ENCODE data around the gene L3MBTL2. TPM values are rescaled to one million over a fixed set of nuclear protein-coding genes. Genes with fewer than 3 reads are reported as not detected.

Gene L3MBTL2
- total RNA-seq, result 10 to 100 TPM; 24.3 to 26.5 TPM
- polyA plus RNA-seq (2013, experiment 1 of 2), result 19.3 TPM
- 15.4 TPM for polyA plus RNA-seq (2013, experiment 2 of 2)
- long read RNA-seq, experiment 1, partial matches to known transcripts, result 7 of 14 reads
- long read RNA-seq, experiment 1, other reads (novel, unspliced or antisense), result 5 of 14 reads
- long read RNA-seq, experiment 2, transcript L3MBTL2-201 (17 exons, 3,296 nt), result major isoform, 62 of 85 reads
- long read RNA-seq, experiment 2, partial matches to known transcripts, result 8 of 85 reads
- long read RNA-seq, experiment 2, other reads (novel, unspliced or antisense), result 13 of 85 reads
- long read RNA-seq, experiment 3, transcript L3MBTL2-201 (17 exons, 3,296 nt), result major isoform, 188 of 315 reads
- long read RNA-seq, experiment 3, partial matches to known transcripts, result 89 of 315 reads
- long read RNA-seq, experiment 3, other reads (novel, unspliced or antisense), result 36 of 315 reads
- long read RNA-seq, experiment 4, partial matches to known transcripts, result 2 of 4 reads
- long read RNA-seq, experiment 4, other reads (novel, unspliced or antisense), result 1 of 4 reads

DNA sequence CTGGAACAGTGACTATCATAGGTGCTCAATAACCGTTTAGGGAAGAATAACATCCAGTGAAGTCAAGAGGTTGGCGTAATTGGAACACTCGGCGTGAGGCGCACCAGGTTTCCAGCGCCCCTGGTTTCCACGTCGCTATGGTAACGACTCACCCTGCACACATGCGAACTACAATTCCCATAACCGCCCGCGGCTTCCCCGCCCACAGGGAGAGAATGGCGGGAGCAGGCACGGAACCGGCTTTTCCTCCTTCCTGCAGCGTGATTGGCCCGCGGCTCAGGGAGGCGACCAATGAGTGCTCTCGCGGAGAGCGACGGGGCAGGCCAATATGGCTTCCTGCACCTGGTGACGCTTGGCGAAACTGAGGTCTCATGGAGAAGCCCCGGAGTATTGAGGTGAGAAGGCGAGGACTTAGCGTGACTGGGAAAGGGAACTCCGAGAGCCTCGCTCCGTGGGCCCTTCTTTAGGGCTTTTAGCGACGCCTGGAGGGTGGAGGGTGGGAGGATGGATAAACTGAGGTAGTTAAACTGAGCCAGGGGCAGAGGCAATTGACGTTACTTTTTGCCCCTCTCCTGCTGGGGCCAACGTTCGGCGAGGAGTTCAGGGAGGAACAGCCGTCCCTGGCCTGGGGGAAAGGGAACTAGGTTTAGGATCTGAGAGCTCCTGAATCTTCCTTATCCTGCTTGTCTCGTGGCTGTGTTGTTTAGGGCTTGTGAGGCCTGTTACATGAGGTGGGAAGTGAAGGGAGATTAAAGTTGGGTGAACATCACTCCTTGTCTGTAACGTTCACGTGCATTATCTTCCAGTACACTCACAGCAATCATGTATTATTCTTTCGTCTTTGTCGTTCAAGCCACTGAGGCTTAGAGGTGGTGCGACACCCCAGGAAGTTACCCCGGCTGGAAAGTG is at the start of gene L3MBTL2:
L3MBTL2 (plus strand) TSS at position 321 of the 909 bp plus-strand sequence; CDS start at position 372, 51 bp downstream.
- peaks cover 8% of the 10 kb centered on the region for H3K36me3 ChIP-seq (ENCODE audit: control insufficient read depth, insufficient read depth, low read length)

GRCh38 chr22:41157083-41157482 is 48.0 kb upstream of the L3MBTL2 start:
- Mint-ChIP-seq H3K27ac (no peak overlapping the region), H3K9me3 (no peaks in the 10 kb centered on the region), H3K27me3 (ENCODE audit: insufficient read depth) (no peaks in the 10 kb centered on the region), H3K4me3 (no peak overlapping the region), H3K36me3 (ENCODE audit: low read depth) (peaks cover 95% of the 10 kb centered on the region), H3K4me1 (no peaks in the 10 kb centered on the region)
- no peak for DNase-seq
- Histone ChIP-seq H3K36me3 (ENCODE audit: control insufficient read depth, insufficient read depth, low read length) (peaks cover 100% of the 10 kb centered on the region), H3K27ac (ENCODE audit: low read depth, low read length) (no peak overlapping the region), H3K9me3 (ENCODE audit: control insufficient read depth, low read length) (no peaks in the 10 kb centered on the region), H3K4me1 (ENCODE audit: control insufficient read depth, insufficient read depth, low read length) (no peaks in the 10 kb centered on the region), H3K27me3 (ENCODE audit: control insufficient read depth, insufficient read depth, low read length, poor library complexity, severe bottlenecking) (no peaks in the 10 kb centered on the region), H3K4me3 (ENCODE audit: low read length) (no peak overlapping the region), H3K9ac (ENCODE audit: extremely low read depth, low read length, poor library complexity, severe bottlenecking) (no peak overlapping the region)
- TF ChIP-seq, protein P1, sequence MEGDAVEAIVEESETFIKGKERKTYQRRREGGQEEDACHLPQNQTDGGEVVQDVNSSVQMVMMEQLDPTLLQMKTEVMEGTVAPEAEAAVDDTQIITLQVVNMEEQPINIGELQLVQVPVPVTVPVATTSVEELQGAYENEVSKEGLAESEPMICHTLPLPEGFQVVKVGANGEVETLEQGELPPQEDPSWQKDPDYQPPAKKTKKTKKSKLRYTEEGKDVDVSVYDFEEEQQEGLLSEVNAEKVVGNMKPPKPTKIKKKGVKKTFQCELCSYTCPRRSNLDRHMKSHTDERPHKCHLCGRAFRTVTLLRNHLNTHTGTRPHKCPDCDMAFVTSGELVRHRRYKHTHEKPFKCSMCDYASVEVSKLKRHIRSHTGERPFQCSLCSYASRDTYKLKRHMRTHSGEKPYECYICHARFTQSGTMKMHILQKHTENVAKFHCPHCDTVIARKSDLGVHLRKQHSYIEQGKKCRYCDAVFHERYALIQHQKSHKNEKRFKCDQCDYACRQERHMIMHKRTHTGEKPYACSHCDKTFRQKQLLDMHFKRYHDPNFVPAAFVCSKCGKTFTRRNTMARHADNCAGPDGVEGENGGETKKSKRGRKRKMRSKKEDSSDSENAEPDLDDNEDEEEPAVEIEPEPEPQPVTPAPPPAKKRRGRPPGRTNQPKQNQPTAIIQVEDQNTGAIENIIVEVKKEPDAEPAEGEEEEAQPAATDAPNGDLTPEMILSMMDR (conservative IDR thresholded peaks at IDR 0.05), result no peak
- WGBS, 2 experiments (ENCODE audit: insufficient coverage in 1 of 2, insufficient read length in 1 of 2), result 93 to 95% methylated on average over 4 of the region's 4 CpGs

More for the DNA sequence above, at the start of gene L3MBTL2:
- Mint-ChIP-seq H3K4me1 (no peaks in the 10 kb centered on the region), H3K4me3 (peak within 1 kb of the TSS; percentile 91), H3K27ac (peak within 1 kb of the TSS; percentile 98), H3K27me3 (ENCODE audit: insufficient read depth) (peaks cover 26% of the 10 kb centered on the region), H3K9me3 (no peaks in the 10 kb centered on the region), H3K36me3 (ENCODE audit: low read depth) (peaks cover 12% of the 10 kb centered on the region)
- H3K4me3 ChIP-seq (ENCODE audit: low read length), result peak within 1 kb of the TSS; percentile 99
- no peaks in the 10 kb centered on the region for H3K9me3 ChIP-seq (ENCODE audit: control insufficient read depth, low read length)
- DNase-seq, result peak; percentile 100
- no peak within 1 kb of the TSS for H3K27ac ChIP-seq (ENCODE audit: low read depth, low read length)
- peaks cover 16% of the 10 kb centered on the region for H3K27me3 ChIP-seq (ENCODE audit: control insufficient read depth, insufficient read depth, low read length, poor library complexity, severe bottlenecking)
- H3K9ac ChIP-seq (ENCODE audit: extremely low read depth, low read length, poor library complexity, severe bottlenecking), result peak within 1 kb of the TSS; percentile 90
- WGBS, 2 experiments (ENCODE audit: insufficient coverage in 1 of 2, insufficient read length in 1 of 2), result 4 to 13% methylated on average over 15 to 47 of the region's 47 CpGs
- no peaks in the 10 kb centered on the region for H3K4me1 ChIP-seq (ENCODE audit: control insufficient read depth, insufficient read depth, low read length)
- TF ChIP-seq, protein P1 (conservative IDR thresholded peaks at IDR 0.05), result no peak

DNA sequence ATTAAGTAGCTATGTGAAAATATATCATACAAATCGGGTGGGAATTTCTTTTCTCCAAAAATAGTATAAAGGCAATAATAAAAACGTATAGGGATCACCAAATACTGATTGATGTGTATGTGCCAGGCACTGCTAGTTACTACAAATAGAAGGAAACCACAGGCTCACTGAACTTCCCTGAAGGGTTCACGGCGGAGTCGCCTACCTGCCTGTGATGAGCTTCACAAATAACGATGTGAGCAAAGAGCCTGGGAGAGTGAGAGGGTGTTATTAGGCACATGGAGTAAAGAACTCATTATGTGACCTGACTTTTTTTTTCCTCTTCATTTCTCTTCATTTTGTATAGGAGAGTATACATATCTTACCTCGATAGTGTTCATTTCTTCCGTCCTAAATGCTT is 36.0 kb upstream of the L3MBTL2 start:
- Mint-ChIP-seq H3K4me1 (no peaks in the 10 kb centered on the region), H3K4me3 (no peak overlapping the region), H3K27me3 (ENCODE audit: insufficient read depth) (no peaks in the 10 kb centered on the region), H3K36me3 (ENCODE audit: low read depth) (peaks cover 81% of the 10 kb centered on the region), H3K27ac (no peak overlapping the region), H3K9me3 (no peaks in the 10 kb centered on the region)
- Histone ChIP-seq H3K9me3 (ENCODE audit: control insufficient read depth, low read length) (no peaks in the 10 kb centered on the region), H3K4me1 (ENCODE audit: control insufficient read depth, insufficient read depth, low read length) (no peaks in the 10 kb centered on the region), H3K9ac (ENCODE audit: extremely low read depth, low read length, poor library complexity, severe bottlenecking) (no peak overlapping the region), H3K27ac (ENCODE audit: low read depth, low read length) (no peak overlapping the region), H3K27me3 (ENCODE audit: control insufficient read depth, insufficient read depth, low read length, poor library complexity, severe bottlenecking) (no peaks in the 10 kb centered on the region), H3K36me3 (ENCODE audit: control insufficient read depth, insufficient read depth, low read length) (peaks cover 91% of the 10 kb centered on the region), H3K4me3 (ENCODE audit: low read length) (no peak overlapping the region)
- 96 to 100% methylated on average over 4 to 8 of the region's 8 CpGs for WGBS, 2 experiments (ENCODE audit: insufficient coverage in 1 of 2, insufficient read length in 1 of 2)
- no peak for DNase-seq
- TF ChIP-seq, protein P1 (conservative IDR thresholded peaks at IDR 0.05), result no peak

Measured in endodermal cell (in vitro differentiated cells).